Measurements from ENCODE around the gene TNK2.

DNA sequence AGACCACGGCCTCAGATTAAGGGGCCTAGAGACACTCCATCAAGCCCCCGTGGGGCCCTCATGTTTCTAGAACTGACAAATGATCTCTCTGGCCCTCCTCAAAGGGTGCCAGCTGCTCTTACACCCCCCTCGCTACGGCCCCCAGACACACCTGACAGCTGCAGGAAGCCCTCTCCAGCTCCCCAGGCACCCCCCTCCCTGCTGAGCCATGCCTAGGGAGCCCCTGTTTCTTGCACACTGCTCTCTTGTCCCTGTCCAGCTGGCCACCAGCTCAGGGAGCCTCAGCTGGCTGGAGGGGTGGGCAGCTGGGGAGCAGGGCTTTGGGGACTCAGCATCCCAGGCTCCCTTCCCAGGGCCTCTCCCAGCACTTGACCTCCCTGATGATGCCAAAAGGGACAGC lies 14.8 kb downstream of the TNK2 start:
- no peak for TF ChIP-seq POLR2A (IDR thresholded peaks at IDR 0.05; ENCODE audit: low read length)
- TF ChIP-seq, protein P1, sequence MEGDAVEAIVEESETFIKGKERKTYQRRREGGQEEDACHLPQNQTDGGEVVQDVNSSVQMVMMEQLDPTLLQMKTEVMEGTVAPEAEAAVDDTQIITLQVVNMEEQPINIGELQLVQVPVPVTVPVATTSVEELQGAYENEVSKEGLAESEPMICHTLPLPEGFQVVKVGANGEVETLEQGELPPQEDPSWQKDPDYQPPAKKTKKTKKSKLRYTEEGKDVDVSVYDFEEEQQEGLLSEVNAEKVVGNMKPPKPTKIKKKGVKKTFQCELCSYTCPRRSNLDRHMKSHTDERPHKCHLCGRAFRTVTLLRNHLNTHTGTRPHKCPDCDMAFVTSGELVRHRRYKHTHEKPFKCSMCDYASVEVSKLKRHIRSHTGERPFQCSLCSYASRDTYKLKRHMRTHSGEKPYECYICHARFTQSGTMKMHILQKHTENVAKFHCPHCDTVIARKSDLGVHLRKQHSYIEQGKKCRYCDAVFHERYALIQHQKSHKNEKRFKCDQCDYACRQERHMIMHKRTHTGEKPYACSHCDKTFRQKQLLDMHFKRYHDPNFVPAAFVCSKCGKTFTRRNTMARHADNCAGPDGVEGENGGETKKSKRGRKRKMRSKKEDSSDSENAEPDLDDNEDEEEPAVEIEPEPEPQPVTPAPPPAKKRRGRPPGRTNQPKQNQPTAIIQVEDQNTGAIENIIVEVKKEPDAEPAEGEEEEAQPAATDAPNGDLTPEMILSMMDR (IDR thresholded peaks at IDR 0.05) = no peak
- TF ChIP-seq SMC3 (IDR thresholded peaks at IDR 0.05) = no peak
- no peak for TF ChIP-seq RFX5 (IDR thresholded peaks at IDR 0.05)
- no peak for TF ChIP-seq NPAS2 (CRISPR knock-in tag; IDR thresholded peaks at IDR 0.05; ENCODE audit: borderline replicate concordance)
- TF ChIP-seq, protein P2, sequence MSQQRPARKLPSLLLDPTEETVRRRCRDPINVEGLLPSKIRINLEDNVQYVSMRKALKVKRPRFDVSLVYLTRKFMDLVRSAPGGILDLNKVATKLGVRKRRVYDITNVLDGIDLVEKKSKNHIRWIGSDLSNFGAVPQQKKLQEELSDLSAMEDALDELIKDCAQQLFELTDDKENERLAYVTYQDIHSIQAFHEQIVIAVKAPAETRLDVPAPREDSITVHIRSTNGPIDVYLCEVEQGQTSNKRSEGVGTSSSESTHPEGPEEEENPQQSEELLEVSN (IDR thresholded peaks at IDR 0.05; ENCODE audit: borderline replicate concordance, low read depth) = no peak
- TF ChIP-seq RAD21 (conservative IDR thresholded peaks at IDR 0.05 in 1 of 2, IDR thresholded peaks at IDR 0.05 in 1 of 2) = no peak
- TF ChIP-seq RCOR1 (IDR thresholded peaks at IDR 0.05; ENCODE audit: low read depth, low read length) = no peak
- TF ChIP-seq MYC (IDR thresholded peaks at IDR 0.05; ENCODE audit: borderline replicate concordance, low read length) = no peak
- no peak for TF ChIP-seq USF2 (IDR thresholded peaks at IDR 0.05)
